Mucosa of descending colon (tissue), 3 donors: ENCODE measurements around the gene IRF8. TPM values are rescaled to one million over a fixed set of nuclear protein-coding genes. Genes with fewer than 3 reads are reported as not detected.
"Not testable (repeated sequence)": the region's sequence is repeated elsewhere in the genome, so short reads cannot be mapped to it uniquely, and the experiment has no call there.

Source experiments
- ATAC-seq: fragments of 200-7000 bp; cut with Tn5 transposase; one replicate; pipeline ENCODE4 v1.9.1; 2020; ENCODE audit warnings: mild to moderate bottlenecking, moderate library complexity
- DNase-seq, 3 donors: peaks; one replicate each; pipeline ENCODE4 v3.0.0-alpha.2; 2020
- H3K36me3 ChIP-seq: fragments of 200-600 bp; one replicate; pipeline ENCODE4 v1.8.0; 2021; ENCODE audit warnings: low read depth, mild to moderate bottlenecking
- H3K4me1 ChIP-seq: fragments of 200-600 bp; one replicate; pipeline ENCODE4 v1.8.0; 2021; ENCODE audit warnings: low read depth, mild to moderate bottlenecking
- H3K4me3 ChIP-seq: fragments of 200-600 bp; one replicate; pipeline ENCODE4 v1.8.0; 2021; ENCODE audit warnings: mild to moderate bottlenecking
- H3K9me3 ChIP-seq: fragments of 200-600 bp; one replicate; pipeline ENCODE4 v1.8.0; 2021; ENCODE audit warnings: mild to moderate bottlenecking
- CTCF ChIP-seq: fragments of 200-600 bp; IDR thresholded peaks from one replicate; pipeline ENCODE4 v1.8.0; 2022; ENCODE audit warnings: antibody characterized with exemption, mild to moderate bottlenecking
- intact Hi-C, 2 donors: fragments of 100-400 bp; cut with DNase I in 1 of 2; cut with micrococcal nuclease in 1 of 2; formaldehyde crosslinking; loops; one replicate each; pipeline versions ENCODE4 v1.11.0 to v1.11.1; 2022; cut with DNase I, micrococcal nuclease
- total RNA-seq, 3 donors: library from RNA; stranded (reverse); fragmentation: NEBNext Ultra II Directional in 2 of 3; extraction: Animal tissue kit (Norgen Biotek cat#: 25700) in 2 of 3; gene quantifications; one replicate each; pipeline versions ENCODE4 v1.2.1 to v1.2.4, GENCODE V29; 2021 to 2023
- donor health status: DM: no; HTN: no; CAD: no; lungs with moderate emphysema.
- donor health status: DM: no; HTN: no; CAD: no.
- donor health status: DM: no; HTN: yes; CAD: no.

IRF8 gene
- total RNA-seq, 3 donors from 2014 or later = 28.8 to 55.8 (median 36.5) TPM

GRCh38 chr16:85935391-85935973 lies 36.5 kb downstream of the IRF8 start:
- H3K4me3 ChIP-seq = no peak overlapping the region
- no peaks in the 10 kb centered on the region for H3K9me3 ChIP-seq
- TF ChIP-seq CTCF = no peak
- intact Hi-C loops = no loop called here
- H3K4me1 ChIP-seq = no peaks in the 10 kb centered on the region
- ATAC-seq (no peak), DNase-seq (peak in 1 of 3 donors; percentile 38)
- H3K36me3 ChIP-seq = no peaks in the 10 kb centered on the region

GRCh38 chr16:85935974-85936760 lies 37.2 kb downstream of the IRF8 start:
- TF ChIP-seq CTCF = no peak
- Histone ChIP-seq H3K4me3 (no peak overlapping the region), H3K36me3 (no peaks in the 10 kb centered on the region), H3K4me1 (no peaks in the 10 kb centered on the region), H3K9me3 (no peaks in the 10 kb centered on the region)
- intact Hi-C loops = no loop called here
- ATAC-seq (peak; percentile 68), DNase-seq (peak in 2 of 3 donors; percentile 43 to 68)

GRCh38 chr16:85936816-85937215 lies 37.9 kb downstream of the IRF8 start:
- Histone ChIP-seq H3K36me3 (no peaks in the 10 kb centered on the region), H3K4me3 (no peak overlapping the region), H3K9me3 (no peaks in the 10 kb centered on the region), H3K4me1 (no peaks in the 10 kb centered on the region)
- DNase-seq = peak in 1 of 3 donors; percentile 7
- intact Hi-C loops = no loop called here
- TF ChIP-seq CTCF = no peak
- no peak for ATAC-seq

GRCh38 chr16:85940214-85940613 lies 41.3 kb downstream of the IRF8 start:
- peak in 1 of 3 donors; percentile 37 for DNase-seq
- TF ChIP-seq CTCF = no peak

GRCh38 chr16:85941863-85942644 lies 43.1 kb downstream of the IRF8 start:
- H3K36me3 ChIP-seq = no peaks in the 10 kb centered on the region
- H3K4me3 ChIP-seq = no peak overlapping the region
- DNase-seq = peak in 1 of 3 donors; percentile 5
- ATAC-seq = no peak
- intact Hi-C loops = no loop called here
- no peaks in the 10 kb centered on the region for H3K9me3 ChIP-seq
- no peak for TF ChIP-seq CTCF
- H3K4me1 ChIP-seq = no peaks in the 10 kb centered on the region

More at GRCh38 chr16:85940214-85940613, 41.3 kb downstream of the IRF8 start:
- intact Hi-C loops = no loop called here
- H3K36me3 ChIP-seq = no peaks in the 10 kb centered on the region
- H3K4me3 ChIP-seq = no peak overlapping the region
- H3K9me3 ChIP-seq = no peaks in the 10 kb centered on the region
- no peaks in the 10 kb centered on the region for H3K4me1 ChIP-seq
- ATAC-seq = peak; percentile 76

GRCh38 chr16:85942659-85943058 lies 43.7 kb downstream of the IRF8 start:
- H3K9me3 ChIP-seq, H3K4me3 ChIP-seq, H3K36me3 ChIP-seq, intact Hi-C loops, ATAC-seq, H3K4me1 ChIP-seq: not testable (repeated sequence)
- DNase-seq = peak in 1 of 3 donors; percentile 8
